Measurements from ENCODE around the gene R3HDM2.

The R3HDM2 gene

DNA sequence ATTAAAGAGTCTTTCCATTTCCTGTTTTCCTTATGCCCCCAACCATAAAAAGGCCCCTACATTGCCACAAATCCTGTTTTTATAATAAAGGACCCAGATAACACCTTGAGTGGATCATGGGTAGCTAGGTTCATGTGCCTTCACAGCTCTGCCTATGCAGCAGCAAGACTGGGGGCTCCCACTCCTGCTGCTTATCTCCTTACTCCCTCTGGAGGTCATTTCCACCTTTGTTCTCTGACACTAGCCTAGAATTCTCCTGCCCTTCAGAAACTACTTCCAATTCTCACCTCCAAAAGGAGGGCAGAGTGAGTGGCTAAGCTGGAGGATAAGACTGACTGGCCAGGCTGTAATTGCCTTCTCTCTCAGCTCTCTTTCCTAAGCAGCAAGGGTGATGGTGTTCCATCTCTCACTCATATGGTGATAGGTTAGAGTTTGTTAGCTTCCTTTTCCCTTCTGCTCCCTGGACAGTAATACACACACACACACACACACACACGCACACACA is 159.8 kb downstream of the R3HDM2 start:
- H3K4me2 ChIP-seq (ENCODE audit: low read length): no peak overlapping the region
- H3K4me1 ChIP-seq (ENCODE audit: control insufficient read depth, insufficient read depth, low read length): peaks cover 20% of the 10 kb centered on the region
- no peak overlapping the region for H3K4me3 ChIP-seq (ENCODE audit: low read length)
- H3K9ac ChIP-seq (ENCODE audit: low read depth, low read length): no peak overlapping the region
- no peaks in the 10 kb centered on the region for H3K27me3 ChIP-seq (ENCODE audit: control insufficient read depth, insufficient read depth, low read length)
- no peaks in the 10 kb centered on the region for H3K9me3 ChIP-seq (replicated peaks; ENCODE audit: low read length)
- H3K36me3 ChIP-seq (ENCODE audit: insufficient read depth, low read length): peaks cover 40% of the 10 kb centered on the region

GRCh38 chr12:57268264-57268663 is 162.6 kb downstream of the R3HDM2 start:
- H3K4me3 ChIP-seq (ENCODE audit: low read length): no peak overlapping the region
- H3K9ac ChIP-seq (ENCODE audit: low read depth, low read length): no peak overlapping the region
- no peaks in the 10 kb centered on the region for H3K27me3 ChIP-seq (ENCODE audit: control insufficient read depth, insufficient read depth, low read length)
- peaks cover 40% of the 10 kb centered on the region for H3K36me3 ChIP-seq (ENCODE audit: insufficient read depth, low read length)
- peaks cover 20% of the 10 kb centered on the region for H3K4me1 ChIP-seq (ENCODE audit: control insufficient read depth, insufficient read depth, low read length)
- H3K9me3 ChIP-seq (replicated peaks; ENCODE audit: low read length): no peaks in the 10 kb centered on the region
- no peak overlapping the region for H3K4me2 ChIP-seq (ENCODE audit: low read length)

DNA sequence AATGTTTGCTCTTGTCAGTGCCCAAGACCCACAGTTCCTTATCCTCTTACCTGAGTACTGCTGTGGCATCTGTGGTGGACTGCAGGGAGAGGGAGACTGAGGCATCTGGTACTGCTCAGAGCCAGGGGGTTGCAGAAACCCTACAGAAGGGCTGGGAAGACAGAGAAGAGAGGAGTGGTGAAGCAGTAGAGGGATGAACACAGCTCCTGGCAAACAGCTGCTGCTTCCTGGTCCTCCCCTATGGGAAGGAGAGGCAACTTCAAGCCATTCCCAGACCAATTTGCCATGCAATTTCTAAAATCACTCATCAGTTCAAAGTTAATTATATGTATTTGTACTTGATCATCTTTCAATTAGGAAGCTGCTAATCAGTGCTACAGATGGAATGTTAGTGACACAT is 164.2 kb downstream of the R3HDM2 start:
- H3K4me2 ChIP-seq (ENCODE audit: low read length): no peak overlapping the region
- peaks cover 8% of the 10 kb centered on the region for H3K4me1 ChIP-seq (ENCODE audit: control insufficient read depth, insufficient read depth, low read length)
- H3K9me3 ChIP-seq (replicated peaks; ENCODE audit: low read length): no peaks in the 10 kb centered on the region
- no peaks in the 10 kb centered on the region for H3K27me3 ChIP-seq (ENCODE audit: control insufficient read depth, insufficient read depth, low read length)
- no peak overlapping the region for H3K4me3 ChIP-seq (ENCODE audit: low read length)
- no peak overlapping the region for H3K9ac ChIP-seq (ENCODE audit: low read depth, low read length)
- H3K36me3 ChIP-seq (ENCODE audit: insufficient read depth, low read length): peaks cover 42% of the 10 kb centered on the region

DNA sequence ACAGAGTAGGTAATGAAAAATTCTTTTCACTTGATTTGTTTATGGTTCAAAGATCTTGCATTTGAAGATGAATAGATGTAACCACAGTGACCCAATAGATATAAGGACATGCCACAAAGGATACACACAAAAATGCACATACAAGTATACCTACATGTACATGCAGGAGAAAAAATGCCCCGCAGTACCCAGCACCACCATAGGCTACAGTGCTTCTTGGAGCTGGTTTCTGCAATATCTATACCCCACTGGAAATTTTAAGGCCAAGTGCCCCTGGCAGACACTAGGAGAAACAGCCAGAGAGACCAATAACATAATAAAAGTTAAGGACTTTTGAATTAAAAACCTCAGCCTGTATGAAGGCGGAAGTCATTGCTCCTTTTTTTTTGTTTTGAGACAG is 167.7 kb downstream of the R3HDM2 start:
- peaks cover 38% of the 10 kb centered on the region for H3K36me3 ChIP-seq (ENCODE audit: insufficient read depth, low read length)
- no peak overlapping the region for H3K9ac ChIP-seq (ENCODE audit: low read depth, low read length)
- H3K27me3 ChIP-seq (ENCODE audit: control insufficient read depth, insufficient read depth, low read length): no peaks in the 10 kb centered on the region
- H3K4me2 ChIP-seq (ENCODE audit: low read length): no peak overlapping the region
- no peak overlapping the region for H3K4me3 ChIP-seq (ENCODE audit: low read length)
- H3K4me1 ChIP-seq (ENCODE audit: control insufficient read depth, insufficient read depth, low read length): peaks cover 5% of the 10 kb centered on the region
- no peaks in the 10 kb centered on the region for H3K9me3 ChIP-seq (replicated peaks; ENCODE audit: low read length)

DNA sequence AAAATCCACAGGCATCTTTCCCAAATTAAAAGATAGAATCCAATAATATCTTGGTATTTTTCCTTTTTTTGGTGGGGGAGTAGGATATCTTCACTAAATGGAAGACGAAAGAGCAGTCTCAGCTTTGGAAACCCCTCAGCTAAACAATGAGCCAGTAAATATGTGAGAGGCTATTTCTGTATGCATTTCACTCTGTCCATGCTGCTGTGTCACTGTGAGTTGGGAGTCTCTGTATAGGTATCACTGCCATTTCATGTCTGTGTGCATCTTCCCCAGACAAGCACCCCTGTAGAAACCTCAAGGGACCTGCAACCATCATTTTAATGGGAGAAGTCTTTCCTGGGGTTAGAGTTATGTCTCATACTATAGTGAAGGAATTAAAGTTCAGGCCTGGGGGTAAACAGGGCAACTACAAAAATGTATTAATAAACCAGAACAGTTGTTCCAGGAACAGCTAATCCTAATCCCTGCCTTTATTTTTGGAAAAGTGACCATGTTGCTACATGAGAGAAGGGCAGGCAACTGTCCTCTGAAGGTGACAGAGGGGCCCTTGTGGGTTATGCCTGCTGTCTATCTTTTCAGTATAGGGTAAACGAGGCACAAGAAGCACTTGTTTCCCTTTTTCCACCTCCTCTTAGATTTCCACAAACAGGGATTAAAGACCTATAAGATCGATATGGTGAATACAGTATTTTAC is 168.6 kb downstream of the R3HDM2 start:
- H3K9me3 ChIP-seq (replicated peaks; ENCODE audit: low read length): no peaks in the 10 kb centered on the region
- H3K4me1 ChIP-seq (ENCODE audit: control insufficient read depth, insufficient read depth, low read length): peaks cover 5% of the 10 kb centered on the region
- H3K27me3 ChIP-seq (ENCODE audit: control insufficient read depth, insufficient read depth, low read length): no peaks in the 10 kb centered on the region
- H3K36me3 ChIP-seq (ENCODE audit: insufficient read depth, low read length): peaks cover 40% of the 10 kb centered on the region
- H3K9ac ChIP-seq (ENCODE audit: low read depth, low read length): no peak overlapping the region
- no peak overlapping the region for H3K4me3 ChIP-seq (ENCODE audit: low read length)
- H3K4me2 ChIP-seq (ENCODE audit: low read length): no peak overlapping the region

DNA sequence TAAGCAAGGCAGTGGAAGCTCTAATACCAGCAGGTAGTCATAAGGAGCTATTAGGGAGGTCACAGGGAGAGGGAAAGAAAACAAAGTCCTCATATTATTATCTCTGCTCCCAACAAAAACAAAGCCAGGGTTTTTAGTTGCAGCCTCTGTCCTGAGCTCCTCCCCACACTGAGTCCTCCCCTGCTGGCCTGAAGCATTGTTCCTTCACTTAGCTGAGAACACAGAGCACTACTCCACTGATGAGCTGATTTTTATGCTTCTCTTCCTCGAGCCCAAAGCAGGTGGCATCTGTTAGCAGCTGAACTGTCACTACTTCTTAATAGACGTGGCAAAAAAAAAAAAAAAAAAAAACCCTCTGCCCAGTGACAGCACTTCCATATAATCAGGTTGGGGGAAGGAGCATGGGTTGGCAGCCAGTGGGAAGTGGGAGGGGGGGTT is 169.4 kb downstream of the R3HDM2 start:
- H3K4me1 ChIP-seq (ENCODE audit: control insufficient read depth, insufficient read depth, low read length): peaks cover 5% of the 10 kb centered on the region
- peaks cover 39% of the 10 kb centered on the region for H3K36me3 ChIP-seq (ENCODE audit: insufficient read depth, low read length)
- no peaks in the 10 kb centered on the region for H3K27me3 ChIP-seq (ENCODE audit: control insufficient read depth, insufficient read depth, low read length)
- no peak overlapping the region for H3K4me2 ChIP-seq (ENCODE audit: low read length)
- H3K4me3 ChIP-seq (ENCODE audit: low read length): no peak overlapping the region
- no peak overlapping the region for H3K9ac ChIP-seq (ENCODE audit: low read depth, low read length)
- no peaks in the 10 kb centered on the region for H3K9me3 ChIP-seq (replicated peaks; ENCODE audit: low read length)

GRCh38 chr12:57260366-57260765 is 170.5 kb downstream of the R3HDM2 start:
- H3K4me3 ChIP-seq (ENCODE audit: low read length): no peak overlapping the region
- H3K4me2 ChIP-seq (ENCODE audit: low read length): no peak overlapping the region
- peaks cover 3% of the 10 kb centered on the region for H3K4me1 ChIP-seq (ENCODE audit: control insufficient read depth, insufficient read depth, low read length)
- H3K27me3 ChIP-seq (ENCODE audit: control insufficient read depth, insufficient read depth, low read length): no peaks in the 10 kb centered on the region
- H3K9ac ChIP-seq (ENCODE audit: low read depth, low read length): no peak overlapping the region
- no peaks in the 10 kb centered on the region for H3K9me3 ChIP-seq (replicated peaks; ENCODE audit: low read length)
- H3K36me3 ChIP-seq (ENCODE audit: insufficient read depth, low read length): peaks cover 48% of the 10 kb centered on the region

GRCh38 chr12:57258977-57259970 is 171.6 kb downstream of the R3HDM2 start:
- Histone ChIP-seq H3K4me2 (ENCODE audit: low read length) (no peak overlapping the region), H3K4me3 (ENCODE audit: low read length) (no peak overlapping the region), H3K36me3 (ENCODE audit: insufficient read depth, low read length) (peaks cover 52% of the 10 kb centered on the region), H3K9ac (ENCODE audit: low read depth, low read length) (no peak overlapping the region), H3K9me3 (replicated peaks; ENCODE audit: low read length) (no peaks in the 10 kb centered on the region), H3K4me1 (ENCODE audit: control insufficient read depth, insufficient read depth, low read length) (no peaks in the 10 kb centered on the region), H3K27me3 (ENCODE audit: control insufficient read depth, insufficient read depth, low read length) (no peaks in the 10 kb centered on the region)

GRCh38 chr12:57255916-57256315 is 174.9 kb downstream of the R3HDM2 start:
- Histone ChIP-seq H3K4me1 (ENCODE audit: control insufficient read depth, insufficient read depth, low read length) (peaks cover 2% of the 10 kb centered on the region), H3K27me3 (ENCODE audit: control insufficient read depth, insufficient read depth, low read length) (no peaks in the 10 kb centered on the region), H3K4me2 (ENCODE audit: low read length) (no peak overlapping the region), H3K4me3 (ENCODE audit: low read length) (no peak overlapping the region), H3K9me3 (replicated peaks; ENCODE audit: low read length) (no peaks in the 10 kb centered on the region), H3K9ac (ENCODE audit: low read depth, low read length) (no peak overlapping the region), H3K36me3 (ENCODE audit: insufficient read depth, low read length) (peaks cover 45% of the 10 kb centered on the region)

DNA sequence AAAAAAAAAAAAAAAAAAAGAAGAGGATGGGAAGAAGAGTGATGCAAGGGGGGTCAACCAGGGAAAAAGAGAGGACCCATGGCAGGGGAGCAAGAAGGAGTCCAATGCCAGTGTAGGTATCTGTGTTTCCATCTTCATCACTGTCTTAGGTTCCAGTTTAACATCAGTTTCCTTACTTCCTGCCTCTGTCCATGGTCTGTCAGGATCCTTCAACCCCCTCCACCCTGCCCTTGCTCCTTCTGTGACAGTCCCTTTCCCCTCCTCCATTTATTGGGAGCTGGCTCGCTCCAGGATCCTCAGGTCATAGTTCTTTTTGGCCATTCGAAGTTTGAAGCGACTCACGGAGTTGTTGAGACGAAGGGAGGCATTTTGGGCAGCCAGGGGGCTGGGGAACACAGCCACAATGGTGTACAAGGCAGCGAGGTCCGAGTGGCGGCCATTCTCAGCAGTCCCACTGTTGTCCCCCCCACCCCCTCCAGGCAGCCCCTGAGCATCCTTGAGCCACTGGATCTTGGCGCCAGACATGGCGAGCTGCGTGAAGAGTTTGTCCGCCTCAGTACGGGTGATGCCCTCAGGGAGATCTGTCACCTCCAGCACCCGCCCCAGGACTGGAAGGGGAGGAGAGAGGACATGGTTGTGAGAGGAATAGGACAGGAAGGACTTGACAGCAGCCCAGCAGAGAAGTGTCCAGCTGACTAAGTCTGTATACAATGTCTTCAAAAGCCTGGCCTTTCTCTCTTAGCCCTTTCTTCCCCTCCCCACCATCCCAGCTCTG is 176.2 kb downstream of the R3HDM2 start:
- Histone ChIP-seq H3K9ac (ENCODE audit: low read depth, low read length) (no peak overlapping the region), H3K36me3 (ENCODE audit: insufficient read depth, low read length) (peaks cover 42% of the 10 kb centered on the region), H3K9me3 (replicated peaks; ENCODE audit: low read length) (no peaks in the 10 kb centered on the region), H3K27me3 (ENCODE audit: control insufficient read depth, insufficient read depth, low read length) (no peaks in the 10 kb centered on the region), H3K4me2 (ENCODE audit: low read length) (no peak overlapping the region), H3K4me3 (ENCODE audit: low read length) (no peak overlapping the region), H3K4me1 (ENCODE audit: control insufficient read depth, insufficient read depth, low read length) (peaks cover 9% of the 10 kb centered on the region)

DNA sequence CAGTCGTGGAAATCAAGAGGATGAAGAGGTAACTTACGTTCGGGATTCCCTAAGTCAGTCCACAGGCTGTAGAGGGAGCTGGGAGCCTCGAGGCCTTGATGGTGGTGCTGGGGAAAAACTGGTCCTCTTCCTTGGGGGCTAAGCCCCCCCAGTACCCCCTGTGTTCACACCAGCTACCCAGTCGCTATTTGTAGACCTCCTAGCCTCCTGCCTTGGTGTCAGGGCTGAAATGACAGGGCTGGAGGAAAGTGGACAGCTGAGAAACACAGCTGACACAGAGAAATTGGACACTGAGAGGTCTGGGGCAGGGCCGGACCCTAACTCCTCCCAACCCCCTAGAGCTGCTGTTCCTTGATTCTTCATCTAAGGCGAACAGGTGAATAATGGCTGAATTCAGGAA is 179.9 kb downstream of the R3HDM2 start, which contains the start of gene STAC3:
Gene STAC3 (minus strand): TSS at position 232 of the 400 bp plus-strand sequence. CDS start 1,551 bp downstream, outside the sequence.
- H3K9me3 ChIP-seq (replicated peaks; ENCODE audit: low read length): no peaks in the 10 kb centered on the region
- H3K27me3 ChIP-seq (ENCODE audit: control insufficient read depth, insufficient read depth, low read length): no peaks in the 10 kb centered on the region
- peak within 1 kb of the TSS; percentile 11 for H3K4me2 ChIP-seq (ENCODE audit: low read length)
- H3K4me3 ChIP-seq (ENCODE audit: low read length): no peak within 1 kb of the TSS
- H3K9ac ChIP-seq (ENCODE audit: low read depth, low read length): no peak within 1 kb of the TSS
- H3K4me1 ChIP-seq (ENCODE audit: control insufficient read depth, insufficient read depth, low read length): peaks cover 19% of the 10 kb centered on the region
- peaks cover 13% of the 10 kb centered on the region for H3K36me3 ChIP-seq (ENCODE audit: insufficient read depth, low read length)
